Stimulated activated CD4-positive, alpha-beta T cell treated with anti-CD3 and anti-CD28 coated beads, TNF-alpha, amount 100 ng/mL, for 1 hour (primary cell): ENCODE measurements around the gene NRP1.
"Not testable (repeated sequence)": the region's sequence is repeated elsewhere in the genome, so short reads cannot be mapped to it uniquely, and the experiment has no call there.

Source experiments
- DNase-seq, 3 donors: peaks; one replicate each; pipeline ENCODE4 v3.0.0-alpha.2; 2020; ENCODE audit warnings: low read depth in 3 of 3, low spot score in 1 of 3

NRP1 gene

DNA sequence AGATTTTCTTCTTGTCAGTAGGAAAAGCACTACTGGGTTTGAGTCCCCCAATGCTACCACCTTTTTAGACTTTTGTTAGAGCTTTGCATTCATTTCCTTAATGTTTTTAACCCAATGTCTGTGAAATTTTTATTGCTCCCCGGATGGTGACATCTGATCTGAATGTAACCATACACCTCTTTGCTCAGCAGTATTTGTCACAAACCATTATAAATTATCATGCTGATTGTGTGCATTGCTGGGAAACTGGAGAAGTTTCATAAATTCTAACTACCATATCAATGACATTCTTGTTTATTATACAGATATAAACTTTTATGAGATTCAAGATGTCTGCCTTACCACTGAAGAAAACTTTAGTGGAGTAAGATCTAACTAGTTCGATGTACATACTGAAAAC lies 8.5 kb downstream of the NRP1 start:
- DNase-seq, result no peak

DNA sequence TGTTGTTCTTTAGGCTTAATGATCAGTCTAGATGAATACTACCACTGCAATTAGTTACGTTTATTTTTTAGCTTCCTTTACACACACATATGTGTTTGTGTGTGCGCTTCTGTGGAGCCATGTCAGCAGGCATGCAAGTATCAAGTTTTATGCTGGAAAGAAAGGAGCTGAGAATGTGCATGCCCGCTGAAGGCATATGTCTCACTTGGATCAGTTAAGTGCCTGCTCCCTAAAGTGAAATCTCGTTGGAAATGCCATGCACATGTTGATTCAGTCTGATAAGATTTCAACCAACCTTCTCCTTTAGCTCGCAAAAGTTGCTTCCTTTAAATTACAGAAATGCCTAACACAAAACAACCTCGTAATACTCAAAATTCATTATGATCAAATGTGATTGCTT lies 10.7 kb downstream of the NRP1 start:
- DNase-seq, result no peak

- no peak for DNase-seq
These were observed 13.0 kb downstream of the NRP1 start for GRCh38 chr10:33321516-33321915.

GRCh38 chr10:33320288-33320687 lies 14.2 kb downstream of the NRP1 start:
- DNase-seq, result no peak

GRCh38 chr10:33315891-33316290 lies 18.6 kb downstream of the NRP1 start:
- no peak for DNase-seq

GRCh38 chr10:33314811-33315561 lies 19.5 kb downstream of the NRP1 start:
- DNase-seq, result no peak

DNA sequence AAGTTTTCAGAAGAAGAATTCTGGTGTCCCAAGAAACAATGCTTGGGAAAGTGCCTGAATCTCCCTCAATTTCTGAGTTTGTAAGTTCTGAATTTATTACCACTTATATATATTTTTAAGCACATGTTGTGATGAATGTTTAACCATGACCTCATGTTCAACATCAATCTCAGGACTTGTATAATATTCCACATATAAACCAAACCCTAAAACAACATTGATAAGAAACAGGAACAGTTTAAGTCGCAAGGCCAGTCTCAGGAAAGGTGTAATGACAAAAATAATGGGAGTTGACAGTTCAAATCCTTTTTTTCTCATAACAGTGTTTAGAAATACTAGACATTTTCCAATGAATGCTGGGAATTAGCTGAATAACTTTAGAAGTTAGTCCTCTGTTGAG lies 22.8 kb downstream of the NRP1 start:
- DNase-seq, result no peak

DNA sequence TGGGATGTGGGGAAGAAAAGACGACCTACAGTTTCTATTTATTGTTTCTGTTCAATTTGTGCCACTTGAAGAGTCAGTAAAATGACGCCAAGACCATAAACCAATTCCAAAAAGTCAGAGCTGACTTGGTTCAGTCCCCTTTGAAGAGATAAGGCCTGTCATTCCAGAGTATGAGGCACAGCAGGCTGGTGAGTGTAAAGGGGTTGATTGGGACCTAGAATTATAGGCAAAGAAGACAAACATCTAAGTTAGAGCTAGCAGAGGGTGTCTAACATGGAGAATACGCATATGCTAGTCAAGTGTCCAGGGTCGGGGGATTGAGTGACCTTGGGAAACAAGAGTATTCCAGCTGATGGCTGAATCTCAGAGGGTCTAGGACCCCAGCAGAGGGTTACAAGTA lies 23.6 kb downstream of the NRP1 start:
- no peak for DNase-seq

GRCh38 chr10:33309406-33309805 lies 25.1 kb downstream of the NRP1 start:
- no peak for DNase-seq

DNA sequence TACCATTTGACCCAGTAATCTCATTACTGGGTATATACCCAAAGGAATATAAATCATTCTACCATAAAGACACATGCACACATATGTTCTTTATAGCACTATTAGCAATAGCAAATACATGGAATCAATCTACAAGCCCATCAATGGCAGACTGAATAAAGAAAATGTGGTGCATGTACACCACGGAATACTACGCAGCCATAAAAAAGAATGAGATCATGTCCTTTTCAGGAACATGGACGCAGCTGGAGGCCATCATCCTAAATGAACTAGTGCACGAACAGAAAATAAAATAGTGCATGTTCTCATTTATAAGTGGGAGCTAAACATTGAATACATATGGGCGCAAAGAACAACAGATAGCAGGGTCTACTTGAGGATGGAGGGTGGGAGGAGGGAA lies 26.6 kb downstream of the NRP1 start:
- no peak for DNase-seq

DNA sequence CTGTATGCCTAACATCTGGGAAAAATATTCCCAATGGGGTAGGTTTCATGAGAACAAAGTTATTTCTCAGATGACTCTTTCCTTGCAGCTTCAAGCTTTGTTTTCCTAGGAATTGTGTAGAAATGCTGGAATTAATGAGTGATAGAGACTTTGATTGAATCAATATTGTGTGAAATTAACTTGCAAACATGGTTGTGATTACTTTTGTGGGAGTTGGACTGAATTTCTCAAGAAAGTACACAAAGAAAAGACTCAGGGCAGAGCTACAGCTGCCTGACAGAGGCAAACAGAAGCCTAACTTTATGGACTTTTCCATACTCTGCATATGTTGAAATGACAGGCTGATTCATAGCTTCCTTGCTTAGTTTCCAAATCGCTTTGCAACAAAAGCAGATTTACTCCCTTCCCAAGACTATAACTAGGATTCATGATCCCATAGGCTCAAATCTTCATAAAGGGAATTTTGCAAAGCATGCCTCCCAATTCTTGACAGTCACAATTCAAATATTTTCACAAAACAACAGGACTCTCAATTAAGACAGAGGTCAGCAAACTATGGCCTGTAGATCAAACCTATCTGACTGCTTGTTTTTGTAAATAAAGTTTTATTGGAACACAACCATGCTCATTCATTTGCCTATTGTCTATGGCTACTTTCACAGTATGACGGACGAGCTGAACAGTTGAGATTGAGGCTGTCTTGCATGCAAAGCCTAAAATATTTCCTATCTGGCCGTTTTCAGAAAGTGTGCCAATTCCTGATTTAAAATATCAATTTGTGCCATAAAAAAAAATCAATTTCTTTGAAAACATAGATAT lies 27.6 kb downstream of the NRP1 start:
- DNase-seq, result no peak

DNA sequence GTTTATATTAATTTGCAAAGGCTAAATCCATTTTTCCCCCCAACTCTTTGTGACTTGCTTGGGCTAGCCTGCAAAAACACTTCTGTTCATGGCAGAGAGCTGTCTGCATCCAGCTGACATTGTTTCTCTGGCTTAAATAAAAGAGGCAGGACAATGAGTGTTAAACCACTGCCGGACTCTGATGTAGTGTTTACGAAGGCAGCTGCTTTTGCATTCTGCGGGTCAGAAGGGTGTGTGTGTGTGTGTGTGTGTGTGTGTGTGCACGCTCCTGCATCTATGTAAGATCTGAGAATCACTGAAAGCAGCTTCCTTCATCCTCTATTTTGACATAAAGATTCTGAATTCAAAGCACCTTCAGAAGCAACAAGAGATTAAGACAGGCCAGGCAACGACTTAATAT lies 28.3 kb downstream of the NRP1 start:
- DNase-seq, result no peak

DNA sequence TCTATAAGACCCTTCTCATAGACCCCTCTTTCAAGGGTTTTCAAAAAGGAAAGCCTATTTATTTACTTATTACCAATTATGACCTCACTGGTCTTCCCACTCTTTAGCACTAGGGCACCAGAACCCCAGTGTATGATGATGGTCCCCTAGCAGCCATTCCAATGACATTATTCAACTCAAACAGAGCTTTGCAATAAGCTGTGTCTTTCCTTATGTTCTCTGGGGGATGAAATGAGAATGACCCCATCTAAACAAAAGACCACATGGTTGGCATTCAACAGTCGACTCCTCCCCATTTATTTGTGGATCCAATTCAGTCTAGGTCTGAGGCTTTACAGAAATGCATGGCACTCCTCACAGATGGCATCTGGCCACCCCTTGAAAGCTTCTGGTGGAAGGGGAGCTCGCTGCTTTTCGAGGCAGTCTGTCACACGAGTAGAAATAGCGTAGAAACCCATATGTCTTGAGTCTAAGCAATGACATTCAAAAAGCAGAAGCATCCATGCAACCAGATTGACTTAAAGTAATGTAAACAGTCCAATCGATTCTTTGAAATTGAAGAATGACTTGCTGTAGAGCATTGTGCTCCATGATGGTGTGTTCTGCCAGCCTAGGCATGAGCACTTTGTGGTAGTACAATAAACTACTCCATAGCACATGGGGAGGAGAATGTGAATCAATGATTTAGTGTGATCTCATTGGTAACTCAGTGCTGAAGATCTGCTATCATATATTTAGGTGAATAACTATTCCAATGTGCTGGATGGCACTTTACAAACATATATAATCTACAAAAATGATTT lies 29.8 kb downstream of the NRP1 start:
- no peak for DNase-seq

- no peak for DNase-seq
These were observed 30.5 kb downstream of the NRP1 start for GRCh38 chr10:33303988-33304387.

DNA sequence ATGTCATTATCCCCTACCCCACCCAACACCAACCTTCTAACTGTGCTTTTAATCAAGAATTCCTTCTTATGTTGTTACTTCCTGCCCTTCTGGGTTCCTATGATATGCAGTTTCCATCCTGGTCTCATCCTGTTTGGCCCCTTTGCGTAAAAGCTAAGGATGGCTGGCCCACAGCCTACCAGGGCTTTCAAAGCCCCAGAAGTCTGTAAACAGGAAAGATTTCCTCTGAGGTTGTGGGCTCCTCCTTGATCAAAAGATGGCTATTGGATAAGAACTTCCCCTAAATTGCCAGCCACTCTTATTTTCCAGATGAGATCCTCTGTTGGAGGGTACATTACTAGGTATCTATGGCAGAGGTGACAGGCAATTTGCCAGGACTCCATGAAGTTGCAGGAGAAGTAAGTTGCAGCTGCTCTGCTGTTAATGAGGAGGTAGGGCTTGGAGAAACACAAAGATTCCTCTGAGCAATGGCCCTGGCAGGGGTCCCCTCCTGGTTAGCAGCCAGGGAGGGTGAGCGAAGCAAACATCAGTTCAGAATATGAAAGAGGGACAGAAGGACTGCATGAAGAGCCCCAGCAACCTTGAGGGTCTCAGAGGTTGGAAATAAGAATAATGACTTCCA lies 32.1 kb downstream of the NRP1 start:
- DNase-seq, result no peak

GRCh38 chr10:33301097-33301789 lies 33.2 kb downstream of the NRP1 start:
- DNase-seq, result no peak

- DNase-seq, result not testable (repeated sequence)
These were observed 33.9 kb downstream of the NRP1 start for GRCh38 chr10:33300544-33300943.

GRCh38 chr10:33298893-33299292 lies 35.6 kb downstream of the NRP1 start:
- no peak for DNase-seq

DNA sequence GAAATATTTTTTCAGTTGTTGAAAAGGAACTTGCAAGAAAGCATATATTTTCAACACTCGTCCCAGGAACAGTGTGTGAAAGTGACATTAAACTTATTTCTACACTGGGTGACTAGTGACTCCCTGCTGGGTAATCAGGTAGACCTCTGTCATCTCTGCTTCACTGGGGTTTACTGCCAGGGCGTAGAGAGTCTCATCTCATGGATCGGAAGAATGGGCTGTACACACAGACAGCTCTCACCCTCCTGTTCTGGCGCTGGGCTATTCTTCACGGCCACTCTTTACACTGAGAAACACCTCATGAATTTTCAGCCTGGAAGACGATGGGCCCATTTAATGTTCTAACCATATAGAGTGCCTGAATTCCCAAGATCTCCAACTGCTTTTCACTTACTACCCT lies 36.4 kb downstream of the NRP1 start:
- DNase-seq, result no peak

- no peak for DNase-seq
These were observed 38.6 kb downstream of the NRP1 start for GRCh38 chr10:33295851-33296250.
